MCF 10A (cell line): ENCODE results near the gene CUL5. TPM values are rescaled to one million over a fixed set of nuclear protein-coding genes. Genes with fewer than 3 reads are reported as not detected.

Experiments used
- Bru-seq: library from RNA; stranded (reverse); fragments of 400-500 nt; gene quantifications from one replicate; lab custom pipeline; 2021; lab: Mats Ljungman, UMichigan
- BruChase-seq, 2 experiments: library from RNA; stranded (reverse); fragments of 400-500 nt; gene quantifications; one replicate each; lab custom pipeline; 2021; lab: Mats Ljungman, UMichigan
- BruUV-seq: library from RNA; stranded (reverse); fragments of 400-500 nt; replicated peaks from 2 replicates; lab custom pipeline; 2021; lab: Mats Ljungman, UMichigan
- CTCF ChIA-PET: fragments of 300-600 bp; sonication (Branson Sonifier 250); formaldehyde crosslinking; extraction: SDS; loops from one replicate; lab custom pipeline; 2021; ENCODE audit warnings: antibody characterized with exemption, inconsistent platforms; lab: Yijun Ruan, JAX
- POLR2A ChIA-PET: fragments of 300-600, 350-650 bp; sonication (Branson Sonifier 250); formaldehyde crosslinking; extraction: SDS; loops from one replicate; lab custom pipeline; 2020; ENCODE audit warnings: antibody characterized with exemption, inconsistent platforms; lab: Yijun Ruan, JAX
- DNase-seq: peaks from one replicate; pipeline ENCODE4 v3.0.0-alpha.2; 2018; ENCODE audit not compliant: unreplicated experiment
- H3K27ac Mint-ChIP-seq: one replicate; pipeline ENCODE4 v1.8.0; 2022; ENCODE audit warnings: mild to moderate bottlenecking, low read depth, mixed read lengths; ENCODE audit not compliant: unreplicated experiment
- H3K27me3 Mint-ChIP-seq: one replicate; pipeline ENCODE4 v1.8.0; 2022; ENCODE audit warnings: mixed read lengths; ENCODE audit not compliant: insufficient read depth, unreplicated experiment
- H3K36me3 Mint-ChIP-seq: one replicate; pipeline ENCODE4 v1.8.0; 2022; ENCODE audit warnings: mild to moderate bottlenecking, moderate library complexity, mixed read lengths; ENCODE audit not compliant: insufficient read depth, unreplicated experiment
- H3K4me1 Mint-ChIP-seq: one replicate; pipeline ENCODE4 v1.8.0; 2022; ENCODE audit warnings: mixed read lengths; ENCODE audit not compliant: insufficient read depth, unreplicated experiment
- H3K4me3 Mint-ChIP-seq: one replicate; pipeline ENCODE4 v1.8.0; 2022; ENCODE audit warnings: mild to moderate bottlenecking, moderate library complexity, mixed read lengths; ENCODE audit not compliant: unreplicated experiment
- H3K9me3 Mint-ChIP-seq: one replicate; pipeline ENCODE4 v1.8.0; 2022; ENCODE audit warnings: mixed read lengths; ENCODE audit not compliant: unreplicated experiment
- CTCF ChIP-seq: fragments of 200-600 bp; IDR thresholded peaks from one replicate; pipeline ENCODE4 v1.8.0; 2022; ENCODE audit warnings: antibody characterized with exemption, mild to moderate bottlenecking; ENCODE audit not compliant: unreplicated experiment
- intact Hi-C: fragments of 100-400 bp; cut with micrococcal nuclease; formaldehyde crosslinking; loops from 2 replicates; pipeline ENCODE4 v1.14.1; 2022
- long read RNA-seq: library from polyadenylated mRNA; stranded (forward); transcript quantifications from one replicate; pipeline ENCODE4 v2.0.0, GENCODE V29; 2022
- total RNA-seq: library from RNA; stranded (reverse); gene quantifications from 2 replicates; pipeline ENCODE4 v1.2.3, GENCODE V29; 2022

The CUL5 gene
- 31.8 and 37.5 TPM in 2 replicates for total RNA-seq
- Bru-seq, nascent RNA: percentile 88 among the genes with signal in this experiment
- percentile 87 among the genes with signal in this experiment for BruChase-seq, experiment 1, labeled RNA remaining after a 6-hour chase
- percentile 84 among the genes with signal in this experiment for BruChase-seq, experiment 2, labeled RNA remaining after a 2-hour chase
- long read RNA-seq, full-length matches to known transcripts: 11 of 31 reads
- long read RNA-seq, partial matches to known transcripts: 5 of 31 reads
- long read RNA-seq, other reads (novel, unspliced or antisense): 15 of 31 reads

GRCh38 chr11:108008656-108009496, at the start of gene CUL5:
Gene CUL5 (plus strand): TSS chr11:108008898. CDS start chr11:108009349, 451 bp downstream.
- CTCF ChIA-PET: interaction anchor here (0.6 to 2.1 kb wide), 25 partner anchors 9 to 1303 kb away, joined by 3 to 10 read pairs (median 4); partner anchors contain the start of gene DDX10

GRCh38 chr11:107961480-107961879, 47.2 kb upstream of the CUL5 start:
- peaks cover 40% of the 10 kb centered on the region for H3K27me3 Mint-ChIP-seq
- H3K9me3 Mint-ChIP-seq: no peaks in the 10 kb centered on the region
- ChIA-PET CTCF (no interaction called here), POLR2A (no interaction called here)
- no peak overlapping the region for H3K4me3 Mint-ChIP-seq
- H3K27ac Mint-ChIP-seq: no peak overlapping the region
- BruUV-seq: no TSS peak
- no peak for TF ChIP-seq CTCF
- no peaks in the 10 kb centered on the region for H3K4me1 Mint-ChIP-seq
- no peaks in the 10 kb centered on the region for H3K36me3 Mint-ChIP-seq
- no peak for DNase-seq
- intact Hi-C loops: no loop called here

More at GRCh38 chr11:108008656-108009496, at the start of gene CUL5:
- H3K9me3 Mint-ChIP-seq: no peaks in the 10 kb centered on the region
- H3K4me1 Mint-ChIP-seq: peaks cover 17% of the 10 kb centered on the region
- no TSS peak for BruUV-seq
- POLR2A ChIA-PET: interaction anchor here (0.5 to 2.1 kb wide), 28 partner anchors 10 to 1273 kb away, joined by 3 to 14 read pairs (median 4); partner anchors contain the start of genes ACAT1, ATM, DDX10 and NPAT
- DNase-seq: peak; percentile 90
- H3K4me3 Mint-ChIP-seq: peak within 1 kb of the TSS; percentile 86
- H3K36me3 Mint-ChIP-seq: peaks cover 13% of the 10 kb centered on the region
- no peaks in the 10 kb centered on the region for H3K27me3 Mint-ChIP-seq
- intact Hi-C loops: no loop called here
- peak; percentile 84 for TF ChIP-seq CTCF
- peak within 1 kb of the TSS; percentile 98 for H3K27ac Mint-ChIP-seq

GRCh38 chr11:107962181-107962580, 46.5 kb upstream of the CUL5 start:
- intact Hi-C loops: no loop called here
- no peak for TF ChIP-seq CTCF
- H3K36me3 Mint-ChIP-seq: no peaks in the 10 kb centered on the region
- ChIA-PET POLR2A (no interaction called here), CTCF (no interaction called here)
- DNase-seq: no peak
- H3K4me3 Mint-ChIP-seq: no peak overlapping the region
- H3K27me3 Mint-ChIP-seq: peaks cover 35% of the 10 kb centered on the region
- H3K4me1 Mint-ChIP-seq: no peaks in the 10 kb centered on the region
- BruUV-seq: no TSS peak
- H3K27ac Mint-ChIP-seq: no peak overlapping the region
- H3K9me3 Mint-ChIP-seq: no peaks in the 10 kb centered on the region

- Mint-ChIP-seq H3K36me3 (no peaks in the 10 kb centered on the region), H3K4me1 (no peaks in the 10 kb centered on the region), H3K9me3 (no peaks in the 10 kb centered on the region), H3K4me3 (no peak overlapping the region), H3K27ac (no peak overlapping the region), H3K27me3 (peaks cover 35% of the 10 kb centered on the region)
- ChIA-PET CTCF (no interaction called here), POLR2A (no interaction called here)
- BruUV-seq: no TSS peak
- TF ChIP-seq CTCF: no peak
- intact Hi-C loops: no loop called here
- no peak for DNase-seq
These were observed 45.6 kb upstream of the CUL5 start for GRCh38 chr11:107963091-107963490.
